Right cardiac atrium (tissue), 5 donors: ENCODE results near the gene DLG2. TPM values are rescaled to one million over a fixed set of nuclear protein-coding genes. Genes with fewer than 3 reads are reported as not detected.

Source experiments
- ATAC-seq, 2 donors: fragments of 200-7000 bp; cut with Tn5 transposase; one replicate each; pipeline versions ENCODE4 v1.8.0 to v1.9.1; 2020; ENCODE audit warnings: moderate library complexity in 2 of 2, mild to moderate bottlenecking in 1 of 2
- DNase-seq, 3 donors: peaks; one replicate each; pipeline ENCODE4 v3.0.0-alpha.2; 2020
- H3K27ac ChIP-seq: one replicate; pipeline ENCODE4 v1.5.1; 2013; ENCODE audit warnings: mild to moderate bottlenecking, low read length, control low read depth, moderate library complexity
- H3K27me3 ChIP-seq: one replicate; pipeline ENCODE4 v1.6.1; 2013; ENCODE audit not compliant: control insufficient read depth, insufficient read depth
- H3K4me1 ChIP-seq: one replicate; pipeline ENCODE4 v1.6.1; 2013; ENCODE audit warnings: low read length; ENCODE audit not compliant: control insufficient read depth, insufficient read depth
- H3K4me3 ChIP-seq: one replicate; pipeline ENCODE4 v1.5.1; 2013; ENCODE audit warnings: low read length, control low read depth
- H3K9me3 ChIP-seq: one replicate; pipeline ENCODE4 v1.6.1; 2013; ENCODE audit warnings: low read length; ENCODE audit not compliant: control insufficient read depth
- WGBS: extraction: QIAGEN DNeasy Blood & Tissue Kit; methylation state at CpG from one replicate; pipeline ENCODE4 v1.1.7; 2013; 5-methylcytosine and 5-hydroxymethylcytosine counted together
- intact Hi-C, 4 donors: fragments of 100-400 bp; cut with DNase I; formaldehyde crosslinking; loops; one replicate each; pipeline versions ENCODE4 v1.11.0 to v1.14.0; 2022 to 2023
- polyA plus RNA-seq: library from polyadenylated mRNA; stranded (reverse); fragments of 200-250 nt; gene quantifications from one replicate; pipeline ENCODE4 v1.2.3, GENCODE V29; 2013
- total RNA-seq, 4 donors: library from RNA; stranded (reverse); fragmentation: NEBNext Ultra II Directional; extraction: Animal tissue kit (Norgen Biotek cat#: 25700); gene quantifications; one replicate each; pipeline ENCODE4 v1.2.1, GENCODE V29; 2021
- donor health status: healthy with polysubstance abuse.
- donor health status: DM: no; HTN: yes; CAD: no.
- donor health status: DM: no; HTN: no; CAD: no.
- donor health status: DM: no; HTN: yes; CAD: no; lungs with severe emphysema.
- donor health status: DM: yes; HTN: yes; CAD: no.

Gene DLG2
- total and polyA plus RNA-seq, 5 donors: 2.3 to 10.5 (median 9.4) TPM

DNA sequence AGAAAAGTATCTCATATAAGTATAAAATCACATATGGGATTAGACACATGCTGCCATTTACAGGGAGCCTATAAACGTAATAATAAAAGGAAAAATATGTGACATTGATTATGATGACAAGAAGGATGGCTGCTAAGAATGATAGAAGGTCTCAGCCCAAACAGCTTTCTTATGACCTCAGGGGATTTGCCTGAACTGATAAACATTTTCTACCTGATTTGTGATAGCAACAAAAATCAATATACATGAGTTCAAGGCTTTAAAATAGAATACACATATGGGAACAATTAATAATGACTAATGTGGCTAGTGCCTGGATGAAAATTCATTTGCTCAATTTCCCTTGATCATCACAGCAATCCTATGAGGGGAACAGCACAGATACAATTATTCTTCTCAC is 1704.2 kb downstream of the DLG2 start:
- Histone ChIP-seq H3K27me3 (no peaks in the 10 kb centered on the region), H3K9me3 (no peaks in the 10 kb centered on the region), H3K27ac (no peak overlapping the region), H3K4me3 (no peak overlapping the region), H3K4me1 (no peaks in the 10 kb centered on the region)
- ATAC-seq: no peak
- DNase-seq: no peak
- intact Hi-C loops: no loop called here
- WGBS: 78% methylated on average over 1 of the region's 1 CpG

DNA sequence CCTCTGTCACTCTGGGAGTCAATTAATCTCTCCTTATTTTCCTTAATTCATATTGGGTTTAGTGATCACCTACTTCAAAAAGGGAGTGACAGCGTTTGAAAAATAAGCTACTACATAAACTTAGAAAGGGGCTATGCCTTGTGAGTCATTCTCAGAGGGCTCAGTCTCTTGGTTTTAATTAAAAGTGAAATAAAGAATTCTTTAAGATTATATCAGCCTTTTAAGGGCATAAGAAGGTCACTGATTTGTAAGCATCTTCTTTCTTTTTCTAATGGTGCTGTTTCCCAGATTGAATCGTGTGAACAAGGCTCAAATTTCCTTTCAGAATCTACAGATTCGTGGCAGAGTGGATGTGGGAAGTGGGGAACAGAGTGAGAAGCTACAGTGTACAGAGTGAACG is 1704.8 kb downstream of the DLG2 start:
- intact Hi-C loops: no loop called here
- H3K9me3 ChIP-seq: no peaks in the 10 kb centered on the region
- no peaks in the 10 kb centered on the region for H3K4me1 ChIP-seq
- no peak for DNase-seq
- WGBS: 51% methylated on average over 4 of the region's 4 CpGs
- no peak overlapping the region for H3K27ac ChIP-seq
- no peak overlapping the region for H3K4me3 ChIP-seq
- no peak for ATAC-seq
- no peaks in the 10 kb centered on the region for H3K27me3 ChIP-seq

- 80% methylated on average over 7 of the region's 7 CpGs for WGBS
- no peak for ATAC-seq
- Histone ChIP-seq H3K27ac (no peak overlapping the region), H3K27me3 (no peaks in the 10 kb centered on the region), H3K9me3 (no peaks in the 10 kb centered on the region), H3K4me1 (no peaks in the 10 kb centered on the region), H3K4me3 (no peak overlapping the region)
- intact Hi-C loops: no loop called here
- DNase-seq: no peak
Observed at GRCh38 chr11:83921447-83922192, 1705.5 kb downstream of the DLG2 start.

GRCh38 chr11:83918476-83918875 is 1708.7 kb downstream of the DLG2 start:
- no peaks in the 10 kb centered on the region for H3K9me3 ChIP-seq
- H3K4me1 ChIP-seq: no peaks in the 10 kb centered on the region
- H3K27me3 ChIP-seq: no peaks in the 10 kb centered on the region
- intact Hi-C loops: no loop called here
- H3K27ac ChIP-seq: no peak overlapping the region
- WGBS: 36% methylated on average over 3 of the region's 3 CpGs
- ATAC-seq: peak; percentile 65 to 80
- no peak overlapping the region for H3K4me3 ChIP-seq
- DNase-seq: peak; percentile 55 to 81 (median 71)

- Histone ChIP-seq H3K9me3 (no peaks in the 10 kb centered on the region), H3K4me3 (no peak overlapping the region), H3K4me1 (no peaks in the 10 kb centered on the region), H3K27ac (no peak overlapping the region), H3K27me3 (no peaks in the 10 kb centered on the region)
- ATAC-seq: peak; percentile 76 to 83
- no peak for DNase-seq
- intact Hi-C loops: no loop called here
Observed at GRCh38 chr11:83914995-83915394, 1712.1 kb downstream of the DLG2 start.

DNA sequence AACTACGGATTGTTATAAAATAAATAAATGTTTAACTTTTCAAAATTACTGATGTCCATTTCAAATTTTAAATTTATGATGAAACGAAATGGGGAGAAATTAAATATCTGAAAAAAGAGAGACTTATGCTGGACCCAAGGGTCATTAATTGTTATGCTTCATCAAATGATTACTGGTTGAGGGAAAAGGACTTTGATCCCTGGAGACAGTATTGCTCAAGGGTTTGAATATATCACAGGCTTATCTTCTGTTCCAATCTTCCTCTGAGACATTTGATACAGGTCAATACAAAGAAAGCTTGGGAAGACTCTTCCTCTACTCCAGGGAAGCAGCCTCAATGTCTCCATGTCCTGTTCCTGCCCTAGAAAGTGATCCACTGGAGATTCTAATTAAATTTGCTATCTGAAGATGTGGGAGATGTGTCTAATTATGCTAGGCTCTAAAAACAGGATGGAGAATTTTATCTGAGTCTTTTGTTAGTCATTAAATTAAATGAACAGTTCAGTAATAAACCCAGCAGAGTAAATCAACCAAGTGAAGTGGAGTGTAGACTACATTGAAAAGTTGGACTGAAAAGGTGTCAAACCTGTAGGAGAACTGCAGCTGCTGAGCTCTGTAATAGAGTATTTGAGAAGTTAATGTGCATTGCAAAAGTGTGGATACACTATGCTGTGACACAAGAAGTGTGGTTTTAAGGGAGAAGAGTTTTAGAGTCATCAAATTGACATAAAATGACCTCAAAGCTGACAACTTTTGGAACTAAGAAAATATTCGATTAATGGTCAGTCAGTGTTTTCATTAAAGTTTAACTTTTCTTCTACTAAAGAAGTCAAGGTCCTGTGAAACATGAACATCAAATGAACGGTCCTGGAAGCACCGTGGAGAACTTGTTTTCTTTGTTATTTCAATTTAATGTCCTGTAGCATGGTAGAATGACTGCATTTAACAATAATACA is 1717.3 kb downstream of the DLG2 start:
- ATAC-seq (no peak), DNase-seq (no peak)
- Histone ChIP-seq H3K4me1 (no peaks in the 10 kb centered on the region), H3K4me3 (no peak overlapping the region), H3K9me3 (no peaks in the 10 kb centered on the region), H3K27ac (no peak overlapping the region), H3K27me3 (no peaks in the 10 kb centered on the region)
- intact Hi-C loops: no loop called here
- WGBS: 85% methylated on average over 5 of the region's 5 CpGs

DNA sequence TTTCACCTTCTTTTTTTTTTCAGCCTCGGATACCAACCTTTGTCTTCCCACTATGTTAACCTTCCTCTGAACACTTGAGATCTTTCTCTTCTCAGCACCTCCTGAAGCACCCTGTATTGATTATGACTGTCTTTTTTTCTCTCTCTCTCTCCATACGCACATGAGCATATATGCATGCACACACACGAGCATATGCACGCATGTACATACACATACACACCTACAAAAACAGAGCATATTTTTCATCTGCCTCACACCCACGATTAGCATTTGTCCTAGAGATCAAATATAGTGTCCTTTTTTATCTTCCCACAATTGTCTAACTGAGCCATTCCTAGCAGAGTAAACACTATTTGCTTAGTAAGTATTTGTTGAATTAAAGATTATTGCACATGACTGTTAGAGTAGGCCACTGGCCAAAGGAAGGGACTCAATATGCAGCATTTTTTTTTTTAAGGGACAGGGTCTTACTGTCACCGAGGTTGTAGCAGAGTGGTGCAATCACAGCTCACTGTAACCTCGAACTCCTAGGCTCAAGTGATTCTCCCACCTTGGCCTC is 1718.8 kb downstream of the DLG2 start:
- Histone ChIP-seq H3K4me1 (no peaks in the 10 kb centered on the region), H3K27me3 (no peaks in the 10 kb centered on the region), H3K9me3 (no peaks in the 10 kb centered on the region), H3K4me3 (no peak overlapping the region), H3K27ac (no peak overlapping the region)
- whole genome bisulfite sequencing: 83% methylated on average over 7 of the region's 7 CpGs
- DNase-seq (no peak), ATAC-seq (no peak)
- intact Hi-C loops: no loop called here

- H3K27ac ChIP-seq: no peak overlapping the region
- DNase-seq: no peak
- ATAC-seq: peak; percentile 69 to 71
- intact Hi-C loops: no loop called here
- H3K9me3 ChIP-seq: no peaks in the 10 kb centered on the region
- no peak overlapping the region for H3K4me3 ChIP-seq
- no peaks in the 10 kb centered on the region for H3K4me1 ChIP-seq
- no peaks in the 10 kb centered on the region for H3K27me3 ChIP-seq
Observed at GRCh38 chr11:83895516-83895915, 1731.6 kb downstream of the DLG2 start.

DNA sequence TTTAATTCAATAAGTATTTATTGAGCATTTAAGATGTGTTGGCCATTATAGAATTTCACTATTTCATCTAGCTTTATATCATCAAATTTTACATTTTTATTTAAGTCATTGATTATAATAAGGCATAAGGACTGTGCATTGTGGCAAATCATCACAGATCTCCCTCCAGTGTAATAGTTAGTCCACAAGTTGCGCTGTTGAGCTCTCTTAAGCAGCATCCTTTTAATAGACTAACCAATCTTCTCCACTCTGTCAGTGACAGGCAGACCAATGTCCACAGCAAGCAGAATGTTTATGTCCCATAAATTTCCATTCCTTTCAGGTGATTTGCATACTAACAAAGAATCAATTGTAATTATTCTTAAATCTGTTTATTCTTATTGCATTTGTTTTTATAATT is 1745.7 kb downstream of the DLG2 start:
- DNase-seq (no peak), ATAC-seq (no peak)
- 83% methylated on average over 1 of the region's 1 CpG for WGBS
- H3K4me3 ChIP-seq: no peak overlapping the region
- no peaks in the 10 kb centered on the region for H3K9me3 ChIP-seq
- intact Hi-C loops: no loop called here
- no peak overlapping the region for H3K27ac ChIP-seq
- no peaks in the 10 kb centered on the region for H3K27me3 ChIP-seq
- H3K4me1 ChIP-seq: no peaks in the 10 kb centered on the region

DNA sequence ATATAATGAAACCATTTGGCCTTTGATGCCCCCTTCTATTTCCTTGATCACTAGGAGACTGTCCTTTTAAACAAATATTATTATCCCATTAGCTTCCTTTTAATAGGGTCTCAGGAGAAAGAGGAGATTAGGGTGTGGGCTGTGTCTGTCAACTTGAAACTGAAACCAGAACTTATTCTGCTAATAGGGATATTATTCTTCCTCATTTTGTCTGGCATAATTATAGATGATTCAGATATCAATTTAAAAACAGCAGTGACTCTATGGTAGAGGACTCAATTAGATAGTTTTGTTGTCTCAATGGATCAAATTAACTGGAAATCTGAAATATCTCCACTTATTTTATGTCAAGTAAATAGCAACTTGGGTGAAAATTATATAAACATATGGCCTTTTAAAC is 1756.1 kb downstream of the DLG2 start:
- intact Hi-C loops: no loop called here
- no peak for ATAC-seq
- no peak for DNase-seq
- no peaks in the 10 kb centered on the region for H3K4me1 ChIP-seq
- H3K27me3 ChIP-seq: no peaks in the 10 kb centered on the region
- no peak overlapping the region for H3K4me3 ChIP-seq
- H3K9me3 ChIP-seq: no peaks in the 10 kb centered on the region
- H3K27ac ChIP-seq: no peak overlapping the region

DNA sequence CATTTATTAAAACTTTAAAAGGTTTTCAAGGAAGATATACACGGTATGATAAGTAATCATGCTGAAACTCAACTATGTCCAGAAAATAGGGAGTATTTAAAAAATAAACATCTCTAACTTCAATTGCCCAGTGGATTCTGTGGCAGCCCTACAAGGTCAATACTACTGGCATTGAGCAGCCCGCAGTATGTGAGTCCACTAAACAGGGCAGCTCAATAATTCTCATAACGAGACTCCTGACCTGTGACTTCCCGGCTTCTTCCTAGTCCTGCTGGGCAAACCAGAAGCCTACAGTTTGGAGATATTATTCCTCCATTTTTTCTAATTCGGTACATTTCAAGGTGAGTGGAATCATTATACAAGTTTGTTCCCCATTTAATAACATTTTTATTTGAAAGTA is 1760.5 kb downstream of the DLG2 start:
- Histone ChIP-seq H3K27me3 (no peaks in the 10 kb centered on the region), H3K27ac (no peak overlapping the region), H3K4me3 (no peak overlapping the region), H3K9me3 (no peaks in the 10 kb centered on the region), H3K4me1 (no peaks in the 10 kb centered on the region)
- intact Hi-C loops: no loop called here
- 90% methylated on average over 5 of the region's 5 CpGs for WGBS
- ATAC-seq (no peak), DNase-seq (no peak)
